CD4-positive, alpha-beta T cell treated with Interleukin-17A for 1 hour (primary cell): Measurements from ENCODE around the gene ITGB4.
A peak's percentile ranks its signal among the peaks of the same experiment; 100 is the strongest.

Experiments used
- DNase-seq: peaks from one replicate; pipeline ENCODE4 v3.0.0-alpha.2; 2020

ITGB4 gene

DNA sequence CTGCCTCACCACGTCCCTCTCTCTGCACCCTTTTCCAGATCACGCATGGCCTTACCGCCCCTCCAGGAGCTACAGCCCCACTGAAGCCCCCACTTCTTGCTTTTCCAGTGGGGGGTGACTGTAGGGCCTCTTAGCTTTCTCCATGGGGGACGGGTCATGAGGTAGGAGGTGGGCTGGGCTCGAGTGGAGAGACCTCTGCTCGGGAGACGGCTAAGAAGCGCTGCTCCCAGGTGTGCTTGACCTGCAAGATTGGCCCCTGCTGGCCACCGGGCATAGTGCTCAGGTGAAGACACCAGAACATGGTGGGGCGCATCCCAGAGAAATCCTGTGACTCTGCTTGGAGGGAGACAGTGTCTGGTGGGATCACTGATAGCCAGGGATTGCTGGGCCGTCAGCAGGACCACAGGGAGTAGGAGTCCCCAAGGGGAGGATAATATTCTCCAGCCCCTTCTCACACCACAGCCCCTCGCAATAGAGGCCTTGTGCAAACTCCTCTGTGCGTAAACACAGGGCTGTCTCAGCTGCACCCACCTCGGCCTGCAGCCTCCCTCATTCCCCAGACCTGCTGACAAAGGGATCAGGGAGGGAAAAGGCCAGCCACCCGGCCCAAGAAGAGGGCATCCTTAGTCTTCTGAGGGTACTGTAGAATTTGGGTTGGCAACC, 52.7 kb downstream of the ITGB4 start:
- no peak for DNase-seq

- no peak for DNase-seq
Measured at GRCh38 chr17:75774471-75774990, 53.3 kb downstream of the ITGB4 start.

DNA sequence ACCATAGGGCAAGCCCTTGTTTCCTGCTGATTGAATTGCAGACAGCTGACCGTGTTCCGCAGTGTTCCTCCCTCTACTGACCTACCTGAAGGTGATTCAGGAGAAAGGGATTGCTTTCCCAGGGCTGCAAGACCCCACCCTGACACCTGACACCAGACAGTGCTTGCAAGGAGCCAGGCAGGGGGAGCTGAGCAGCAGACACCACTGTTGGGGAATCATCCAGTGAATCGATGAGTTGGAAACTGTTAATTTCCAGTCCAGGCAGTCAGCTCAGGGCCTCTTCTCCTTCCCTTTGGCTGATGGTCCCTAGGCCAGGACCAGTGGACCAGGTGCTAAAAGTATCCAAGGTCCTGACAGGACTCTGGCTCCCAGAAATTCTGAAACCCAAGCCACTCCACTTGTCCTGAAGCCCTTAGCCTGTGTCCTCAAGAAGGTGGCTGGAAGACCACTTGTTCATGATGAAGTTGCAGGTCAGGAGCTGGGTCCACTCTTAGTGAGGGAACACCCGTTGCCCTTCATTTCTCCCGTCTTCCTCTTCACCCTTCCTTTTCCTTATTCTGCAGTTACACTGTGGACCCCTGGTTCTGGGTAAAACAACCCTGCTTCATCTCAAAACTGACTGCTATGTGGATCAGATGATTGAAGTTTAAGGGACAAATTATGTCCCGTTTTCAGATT, 53.9 kb downstream of the ITGB4 start:
- peak; percentile 46 for DNase-seq

GRCh38 chr17:75776386-75777295, 55.4 kb downstream of the ITGB4 start:
- peak; percentile 69 for DNase-seq

- peak; percentile 37 for DNase-seq
Measured at GRCh38 chr17:75777296-75777922, 56.1 kb downstream of the ITGB4 start.

GRCh38 chr17:75778066-75778860, 57.0 kb downstream of the ITGB4 start:
- peak; percentile 39 for DNase-seq

- DNase-seq: peak; percentile 88
Measured at GRCh38 chr17:75778861-75779249, 57.6 kb downstream of the ITGB4 start.

DNA sequence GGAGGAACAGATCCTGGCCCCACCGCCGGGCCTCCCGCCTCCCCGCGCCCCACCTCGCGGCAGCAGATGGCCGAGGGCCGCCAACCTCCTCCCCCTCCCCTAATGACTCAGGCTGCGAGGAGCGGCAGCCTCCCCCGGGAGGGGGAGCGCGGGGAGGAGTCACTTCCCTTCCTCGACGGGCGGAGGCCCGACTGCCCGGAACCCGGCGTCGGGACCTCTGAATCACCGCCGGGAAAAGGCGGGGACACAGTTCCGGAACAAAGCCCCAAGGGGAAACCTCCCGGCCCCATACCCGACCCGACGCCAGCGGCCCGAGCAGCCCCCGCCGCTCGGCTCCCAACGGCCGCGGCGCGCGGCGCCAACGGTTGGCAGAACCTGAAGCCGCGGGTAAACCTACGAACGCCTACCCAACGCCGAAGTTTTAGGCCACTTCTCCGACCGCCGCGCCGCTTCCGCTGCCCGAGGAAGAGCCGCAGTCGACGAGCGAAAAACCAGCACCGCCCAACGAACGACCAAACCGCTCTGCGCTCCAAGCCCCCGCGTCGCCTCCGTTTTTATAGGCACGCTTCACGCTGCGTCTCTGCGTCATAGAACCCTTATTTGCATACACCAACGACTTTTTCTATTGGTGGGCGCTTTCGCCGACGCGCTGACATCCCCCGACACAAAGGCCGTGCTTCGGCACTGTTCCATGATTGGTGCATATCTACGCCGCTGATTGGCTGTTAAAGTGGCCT, 58.2 kb downstream of the ITGB4 start:
- peak; percentile 99 for DNase-seq

- no peak for DNase-seq
Measured at GRCh38 chr17:75779987-75780889, 59.0 kb downstream of the ITGB4 start.

DNA sequence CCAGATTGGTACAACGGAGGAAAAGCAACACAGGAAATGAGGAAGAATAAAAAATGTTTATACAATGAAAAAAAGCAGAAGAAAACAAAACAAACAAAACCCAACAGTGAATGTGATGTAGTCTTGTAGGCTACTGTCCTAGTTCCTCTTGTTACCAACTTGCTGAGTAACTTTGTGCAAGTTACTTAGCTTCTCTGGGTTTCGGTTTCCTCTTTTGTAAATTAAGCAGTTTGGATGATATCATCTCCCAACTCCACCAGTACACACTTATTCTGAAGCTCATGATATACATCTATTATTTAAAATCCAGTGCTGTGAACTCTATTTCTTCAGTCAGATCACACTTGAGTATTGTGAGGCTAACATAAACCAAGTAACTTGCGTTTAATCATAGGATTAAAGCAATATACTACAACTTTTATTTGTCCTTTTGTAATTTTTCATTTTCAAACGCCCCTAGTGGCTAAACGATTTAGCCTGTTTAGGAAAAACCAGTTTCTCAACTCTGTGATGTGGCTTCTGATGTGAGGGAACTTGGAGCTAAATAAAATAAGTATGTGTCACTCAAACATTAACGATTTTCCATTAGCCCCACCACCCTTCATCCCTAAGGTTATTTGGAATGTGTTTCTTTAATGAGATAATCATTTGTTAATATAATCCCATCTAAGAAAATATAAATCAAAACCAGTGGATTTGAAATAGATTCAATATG, 62.0 kb downstream of the ITGB4 start:
- DNase-seq: peak; percentile 81

DNA sequence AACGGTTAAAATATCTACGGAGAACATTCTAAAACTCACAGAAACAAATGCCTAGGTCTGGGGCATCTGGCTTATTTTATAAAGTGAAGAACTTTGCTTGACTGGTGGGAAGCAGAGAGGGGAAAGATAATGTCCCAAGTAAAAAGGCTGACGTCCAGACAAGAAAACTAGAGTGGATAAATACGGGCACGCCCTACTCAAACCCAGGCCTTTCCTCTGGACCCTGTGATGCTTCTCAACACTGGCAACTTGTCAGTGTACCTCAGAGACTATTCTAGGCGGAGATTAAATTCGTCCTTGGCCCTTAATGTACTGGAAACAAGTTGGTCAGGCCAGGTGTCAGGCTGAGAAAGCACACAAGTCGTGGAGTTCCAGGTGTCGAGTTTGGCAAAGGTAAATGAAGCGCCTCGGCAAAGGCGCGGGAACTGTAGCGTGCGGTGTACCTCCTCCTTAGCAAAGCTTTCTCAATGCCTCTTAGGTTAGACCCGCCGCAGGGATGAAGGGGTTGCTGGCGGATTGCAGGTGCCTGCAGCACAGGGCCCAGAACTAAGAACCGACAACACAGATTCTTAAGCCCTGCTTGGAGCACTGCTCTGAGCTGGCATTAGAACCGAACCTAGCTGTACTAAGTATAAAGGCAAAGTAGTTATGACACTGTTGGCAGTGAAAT, 62.7 kb downstream of the ITGB4 start:
- no peak for DNase-seq

DNA sequence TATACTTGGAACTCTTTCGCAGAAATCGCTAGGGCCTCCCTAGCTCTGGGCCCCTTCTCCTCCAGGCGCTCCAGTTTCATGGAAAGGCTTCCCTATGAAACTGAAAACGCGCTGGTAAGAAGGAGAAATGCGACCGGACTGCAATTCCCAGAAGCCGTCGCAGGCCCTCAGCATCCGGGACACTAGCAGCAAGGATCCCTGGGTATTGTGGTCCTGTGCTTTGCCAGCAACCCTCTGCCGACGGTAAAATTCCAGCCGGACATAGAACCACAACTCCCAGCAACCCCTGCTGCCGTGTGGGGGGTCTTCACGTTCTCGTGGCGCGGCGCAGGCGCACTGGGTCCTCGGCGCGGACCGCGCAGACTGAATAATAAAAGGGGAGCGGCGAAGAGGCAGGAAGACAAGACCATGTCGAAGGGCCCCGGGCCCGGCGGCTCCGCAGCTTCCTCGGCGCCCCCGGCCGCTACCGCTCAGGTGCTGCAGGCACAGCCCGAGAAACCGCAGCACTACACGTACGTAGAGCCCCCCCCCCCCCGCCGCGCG, 63.3 kb downstream of the ITGB4 start, which contains the start of gene UNK:
UNK (plus strand) TSS at position 334 of the 543 bp plus-strand sequence; CDS start at position 409, 75 bp downstream.
- peak; percentile 99 for DNase-seq

DNA sequence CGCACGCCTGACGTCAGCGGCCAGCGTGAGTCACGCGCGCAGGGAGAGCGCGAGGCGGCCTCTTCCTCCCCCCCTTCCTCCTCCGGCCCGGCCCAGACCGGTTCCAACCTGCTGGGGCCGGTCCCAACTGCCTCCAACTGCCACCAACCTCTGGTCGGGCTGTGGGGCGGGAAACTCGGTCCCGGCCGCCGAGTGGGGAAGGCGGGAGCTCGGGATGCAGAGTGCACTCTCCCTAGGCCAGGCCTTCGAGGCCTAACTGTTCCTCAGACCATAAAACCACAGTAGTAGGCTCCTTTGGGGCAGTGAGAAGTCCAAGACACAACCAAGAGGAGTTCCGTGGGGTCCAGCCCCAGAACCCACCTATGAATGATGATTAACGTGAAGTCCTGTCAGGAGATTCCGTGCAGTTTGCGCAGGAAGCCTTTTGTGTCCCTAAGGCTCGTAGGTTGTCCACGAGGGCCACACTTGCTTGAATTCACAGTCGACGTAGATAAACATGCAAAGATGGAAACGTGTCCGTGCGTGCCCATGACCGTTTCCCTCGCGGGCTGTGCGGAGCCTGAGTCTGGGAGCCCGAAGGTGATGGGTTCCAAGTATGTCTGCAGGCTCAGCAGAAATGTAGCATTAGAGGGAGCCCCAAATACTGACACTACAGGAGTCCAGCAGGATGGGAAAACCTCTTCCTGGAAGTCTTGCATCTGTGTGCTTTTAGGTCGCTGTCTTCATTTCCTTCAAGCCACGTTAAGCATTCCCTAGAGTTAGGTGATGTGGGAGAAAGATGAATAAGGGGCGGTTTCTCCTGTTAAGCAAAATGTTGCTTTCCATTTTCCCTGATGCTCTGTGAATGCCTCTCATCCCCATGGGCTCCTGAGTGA, 64.0 kb downstream of the ITGB4 start:
- peak; percentile 92 for DNase-seq

DNA sequence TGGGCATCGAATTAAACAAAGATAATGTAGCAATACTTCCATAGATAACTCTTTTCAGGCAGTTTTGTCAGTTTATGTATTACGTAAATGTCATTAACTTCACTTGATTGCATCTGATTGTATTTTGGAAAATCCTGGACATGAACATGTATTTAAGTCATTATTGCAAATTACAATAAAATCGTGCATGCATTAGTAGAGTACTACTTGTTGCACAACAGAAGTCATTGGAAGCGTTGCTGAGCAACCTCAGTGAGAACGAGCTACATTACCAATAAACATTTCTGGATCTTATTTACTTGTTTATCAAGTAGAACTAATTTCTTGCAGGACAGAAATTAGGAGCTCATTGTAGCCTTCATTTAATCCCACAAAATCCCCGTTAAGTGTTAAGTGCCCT, 70.0 kb downstream of the ITGB4 start:
- DNase-seq: no peak

GRCh38 chr17:75793460-75793859, 72.2 kb downstream of the ITGB4 start:
- no peak for DNase-seq

- no peak for DNase-seq
Measured at GRCh38 chr17:75795820-75796607, 74.8 kb downstream of the ITGB4 start.

GRCh38 chr17:75799402-75799801, 78.1 kb downstream of the ITGB4 start:
- no peak for DNase-seq
